ENCODE results near the gene KCNG2.

DNA sequence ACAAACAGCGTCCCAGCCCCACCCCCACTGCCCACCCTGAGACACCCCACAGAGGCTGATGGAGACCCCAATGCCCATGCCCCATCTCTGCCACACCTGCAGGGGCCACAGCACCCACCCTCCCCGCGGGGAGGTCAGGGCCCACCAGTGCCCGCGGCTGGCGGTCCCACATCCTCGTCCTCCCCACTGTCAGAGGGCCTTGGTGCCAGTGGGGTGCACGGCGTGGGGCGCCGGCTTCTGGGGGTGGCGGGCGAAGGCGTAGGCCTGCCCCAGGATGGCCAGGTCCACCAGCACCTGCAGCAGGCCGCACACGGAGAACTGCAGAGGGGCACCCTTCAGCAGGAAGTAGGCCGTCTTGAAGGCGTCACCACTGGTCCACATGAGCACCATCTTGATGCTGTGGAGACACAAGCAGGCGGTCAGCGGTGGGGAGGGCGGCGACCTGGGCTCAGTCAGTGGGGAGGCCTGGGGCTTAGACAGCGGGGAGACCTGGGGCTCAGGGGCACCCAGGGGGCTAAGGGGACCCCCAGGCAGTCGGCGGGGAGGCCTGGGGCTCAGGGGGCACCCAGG lies 106.1 kb downstream of the KCNG2 start:
- TF ChIP-seq, protein P1, sequence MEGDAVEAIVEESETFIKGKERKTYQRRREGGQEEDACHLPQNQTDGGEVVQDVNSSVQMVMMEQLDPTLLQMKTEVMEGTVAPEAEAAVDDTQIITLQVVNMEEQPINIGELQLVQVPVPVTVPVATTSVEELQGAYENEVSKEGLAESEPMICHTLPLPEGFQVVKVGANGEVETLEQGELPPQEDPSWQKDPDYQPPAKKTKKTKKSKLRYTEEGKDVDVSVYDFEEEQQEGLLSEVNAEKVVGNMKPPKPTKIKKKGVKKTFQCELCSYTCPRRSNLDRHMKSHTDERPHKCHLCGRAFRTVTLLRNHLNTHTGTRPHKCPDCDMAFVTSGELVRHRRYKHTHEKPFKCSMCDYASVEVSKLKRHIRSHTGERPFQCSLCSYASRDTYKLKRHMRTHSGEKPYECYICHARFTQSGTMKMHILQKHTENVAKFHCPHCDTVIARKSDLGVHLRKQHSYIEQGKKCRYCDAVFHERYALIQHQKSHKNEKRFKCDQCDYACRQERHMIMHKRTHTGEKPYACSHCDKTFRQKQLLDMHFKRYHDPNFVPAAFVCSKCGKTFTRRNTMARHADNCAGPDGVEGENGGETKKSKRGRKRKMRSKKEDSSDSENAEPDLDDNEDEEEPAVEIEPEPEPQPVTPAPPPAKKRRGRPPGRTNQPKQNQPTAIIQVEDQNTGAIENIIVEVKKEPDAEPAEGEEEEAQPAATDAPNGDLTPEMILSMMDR (IDR thresholded peaks at IDR 0.05), result no peak
- no peak for TF ChIP-seq EZH2 (IDR thresholded peaks at IDR 0.05)

Data from neural progenitor cell (in vitro differentiated cells).